GM12891 (cell line): ENCODE measurements around the gene S100A8.

Experiments used
- POLR2A ChIP-seq: IDR thresholded peaks from 2 replicates; pipeline ENCODE4 v1.6.1; 2011; ENCODE audit warnings: low read depth, low read length, control low read depth
- POLR2AphosphoS5 ChIP-seq: IDR thresholded peaks from 2 replicates; pipeline ENCODE4 v1.6.1; 2011; ENCODE audit warnings: low read depth, low read length, control low read depth
- TAF1 ChIP-seq: IDR thresholded peaks from 2 replicates; pipeline ENCODE4 v1.6.1; 2011; ENCODE audit warnings: low read depth, low read length, control low read depth

GRCh38 chr1:153340356-153340755 is 50.5 kb downstream of the S100A8 start:
- TF ChIP-seq TAF1 (no peak), POLR2A (no peak), POLR2AphosphoS5 (no peak)
